ENCODE measurements around the gene FBP1.

GRCh38 chr9:94577571-94577970 is 61.7 kb downstream of the FBP1 start:
- TF ChIP-seq POLR2A (IDR thresholded peaks at IDR 0.05) (no peak), CTCF (IDR thresholded peaks at IDR 0.05) (no peak)

Data from thyroid gland (tissue), 4 donors.